BLaER1 treated with 17β-estradiol and CSF1 and Interleukin-3, amounts not matched to agents 10 nM and 100 nM (cell line): Measurements from ENCODE around the gene ZNF436.
"Not testable (repeated sequence)": the region's sequence is repeated elsewhere in the genome, so short reads cannot be mapped to it uniquely, and the experiment has no call there.

ENCODE experiments used
- H3K27ac ChIP-seq, 11 experiments: shearing (Covaris generic); formaldehyde crosslinking; 2 replicates each; pipeline ENCODE4 v1.8.1; 2022
- H3K27me3 ChIP-seq, 11 experiments: shearing (Covaris generic); formaldehyde crosslinking; 2 replicates each; pipeline ENCODE4 v1.8.1; 2022
- H3K36me3 ChIP-seq, 11 experiments: shearing (Covaris generic); formaldehyde crosslinking; 2 replicates each; pipeline ENCODE4 v1.8.1; 2022
- H3K4me1 ChIP-seq, 10 experiments: shearing (Covaris generic); formaldehyde crosslinking; 2 replicates each; pipeline ENCODE4 v1.8.1; 2022
- H3K4me2 ChIP-seq, 11 experiments: shearing (Covaris generic); formaldehyde crosslinking; 2 replicates each; pipeline ENCODE4 v1.8.1; 2022
- H3K4me3 ChIP-seq, 10 experiments: shearing (Covaris generic); formaldehyde crosslinking; 2 replicates each; pipeline ENCODE4 v1.8.1; 2022
- H3K9ac ChIP-seq, 11 experiments: shearing (Covaris generic); formaldehyde crosslinking; 2 replicates each; pipeline ENCODE4 v1.8.1; 2022
- H3K9me3 ChIP-seq, 11 experiments: shearing (Covaris generic); formaldehyde crosslinking; replicated peaks in 1 of 11; 2 replicates each; pipeline ENCODE4 v1.8.1; 2022
- H4K20me1 ChIP-seq, 11 experiments: shearing (Covaris generic); formaldehyde crosslinking; 2 replicates each; pipeline ENCODE4 v1.8.1; 2022
- Cebpa-rat ChIP-seq, 11 experiments: shearing (Covaris generic); IDR thresholded peaks; 2 replicates each; pipeline ENCODE4 v1.8.1; 2022

The ZNF436 gene

DNA sequence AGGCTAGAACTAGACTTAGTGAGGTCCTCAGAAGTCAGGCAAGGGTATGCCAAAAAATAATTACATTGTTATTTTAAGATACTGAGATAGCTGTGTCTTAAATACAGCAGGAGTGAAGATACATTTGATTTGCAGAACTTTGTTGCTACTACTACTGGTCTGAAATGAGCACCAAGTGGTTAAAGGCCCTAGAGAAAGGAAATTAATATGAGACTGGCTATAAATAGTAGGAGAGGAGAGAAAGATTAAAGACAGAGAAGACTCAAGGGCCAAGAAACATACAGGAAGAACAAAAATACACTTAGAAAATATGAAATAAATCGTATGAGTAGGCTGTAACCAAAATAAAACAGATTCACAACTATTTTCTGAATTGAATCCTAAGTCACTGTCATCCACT, 46.9 kb downstream of the ZNF436 start:
- Histone ChIP-seq H3K4me2 (no peak overlapping the region), H3K27ac (no peak overlapping the region), H3K36me3 (peaks cover 97 to 100% (median 100%) of the 10 kb centered on the region in 11 experiments), H3K4me1 (peaks cover 0 to 16% (median 0%) of the 10 kb centered on the region in 10 experiments; a peak in 5 of 20 replicates), H3K4me3 (no peak overlapping the region), H3K9ac (no peak overlapping the region), H4K20me1 (peaks cover 26 to 100% (median 99%) of the 10 kb centered on the region in 11 experiments; a peak in 20 of 22 replicates), H3K27me3 (no peaks in the 10 kb centered on the region), H3K9me3 (no peaks in the 10 kb centered on the region)
- TF ChIP-seq Cebpa-rat (IDR thresholded peaks at IDR 0.05), result no peak

DNA sequence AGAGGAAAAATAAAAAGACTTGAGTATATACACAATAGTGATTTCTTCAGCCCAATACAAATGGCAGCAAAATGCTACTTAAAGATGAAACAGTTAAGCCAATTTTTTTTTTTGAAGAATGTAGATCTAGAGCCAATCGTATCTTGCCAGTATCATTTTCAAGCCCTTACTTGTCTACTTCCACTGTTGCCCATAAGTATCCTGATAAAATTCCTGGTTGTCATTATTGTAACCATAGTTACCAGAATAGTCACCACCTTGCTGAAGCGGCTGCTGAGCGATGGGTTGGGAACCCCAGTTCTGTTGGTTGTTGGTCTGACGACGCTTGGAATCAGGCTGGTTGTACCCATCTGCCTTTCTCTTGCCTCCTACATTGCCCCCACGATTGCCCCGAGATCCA, 59.4 kb downstream of the ZNF436 start:
- not testable (repeated sequence) for H3K9ac ChIP-seq, H3K4me1 ChIP-seq, H3K27me3 ChIP-seq, H3K4me2 ChIP-seq, H3K9me3 ChIP-seq, H3K4me3 ChIP-seq, H3K27ac ChIP-seq
- Histone ChIP-seq H3K36me3 (peaks cover 83 to 100% (median 97%) of the 10 kb centered on the region in 11 experiments), H4K20me1 (peaks cover 20 to 93% (median 64%) of the 10 kb centered on the region in 11 experiments; a peak in 20 of 22 replicates)
